HG03457 (cell line): ENCODE measurements around the gene RAB11A.
A peak's percentile ranks its signal among the peaks of the same experiment; 100 is the strongest.
"Not testable (repeated sequence)": the region's sequence is repeated elsewhere in the genome, so short reads cannot be mapped to it uniquely, and the experiment has no call there.

Experiments used
- ATAC-seq: cut with Tn5 transposase; IDR thresholded peaks from one replicate; pipeline ENCODE4 v1.9.1; 2021; ENCODE audit warnings: moderate number of reproducible peaks; ENCODE audit not compliant: unreplicated experiment

RAB11A gene

DNA sequence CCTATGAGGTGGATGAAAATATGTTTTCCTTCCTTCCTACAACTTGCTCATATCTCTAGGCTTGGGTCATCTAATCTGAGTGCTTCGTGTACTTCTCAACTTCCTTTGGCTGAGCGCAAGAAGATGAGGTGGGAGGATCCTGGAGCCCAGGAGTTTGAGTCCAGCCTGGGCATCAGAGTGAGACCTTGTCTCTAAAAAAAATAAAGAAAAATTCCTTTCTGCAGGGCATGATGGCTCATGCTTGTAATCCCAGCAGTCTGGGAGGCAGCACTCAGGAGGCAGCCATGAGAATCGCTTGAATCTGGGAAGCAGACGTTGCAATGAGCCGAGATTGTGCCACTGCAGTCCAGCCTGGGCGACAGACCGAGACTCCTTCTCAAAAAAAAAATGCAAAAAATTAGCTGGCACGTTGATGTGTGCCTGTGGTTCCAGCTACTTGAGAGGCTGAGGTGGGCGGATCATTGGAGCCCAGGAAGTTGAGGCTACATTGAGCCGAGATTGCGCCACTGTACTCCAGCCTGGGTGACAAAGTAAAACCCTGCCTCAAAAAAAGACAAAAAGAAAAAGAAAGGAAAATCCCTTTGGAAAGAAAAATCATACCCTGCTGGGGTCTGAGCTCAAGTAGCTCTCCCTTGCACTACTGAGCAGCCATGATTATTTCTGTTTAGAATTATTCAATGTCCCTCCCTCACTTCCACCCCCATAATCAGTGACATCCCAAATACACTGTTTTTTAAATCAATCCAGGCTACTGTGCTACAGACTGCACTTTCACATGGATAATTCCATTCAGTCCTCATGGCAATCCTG, 28.0 kb upstream of the RAB11A start:
- no peak for ATAC-seq

DNA sequence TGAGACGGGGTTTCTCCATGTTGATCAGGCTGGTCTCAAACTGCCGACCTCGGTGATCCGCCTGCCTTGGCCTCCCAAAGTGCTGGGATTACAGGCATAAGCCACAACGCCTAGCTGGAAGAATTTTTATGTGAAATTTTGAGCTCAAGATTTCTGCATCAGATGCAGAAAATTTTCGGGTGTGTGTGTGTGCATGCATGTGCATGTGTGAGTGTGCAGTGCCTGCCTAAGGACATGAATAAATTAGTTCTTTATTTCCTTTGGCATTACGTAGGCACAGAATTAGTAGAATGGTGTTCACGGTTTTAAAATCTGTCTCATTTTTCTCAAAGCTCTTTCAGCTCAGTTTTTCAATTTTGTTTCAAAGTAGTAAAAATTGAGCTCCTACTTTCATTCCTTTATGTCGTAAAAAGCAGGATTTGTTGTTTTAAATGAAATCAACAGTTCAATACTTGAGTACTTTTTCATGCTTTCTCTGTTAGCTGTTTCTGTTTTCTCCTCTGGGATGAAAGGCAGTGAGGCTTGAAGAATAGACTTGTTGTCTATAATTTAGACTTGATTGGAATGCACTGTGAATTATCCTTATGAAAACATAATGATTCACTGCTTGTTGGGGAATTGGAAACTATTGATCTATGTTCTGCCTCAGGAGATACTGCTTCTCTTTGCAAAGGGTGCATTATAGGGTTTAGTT, 23.3 kb upstream of the RAB11A start:
- ATAC-seq = no peak

DNA sequence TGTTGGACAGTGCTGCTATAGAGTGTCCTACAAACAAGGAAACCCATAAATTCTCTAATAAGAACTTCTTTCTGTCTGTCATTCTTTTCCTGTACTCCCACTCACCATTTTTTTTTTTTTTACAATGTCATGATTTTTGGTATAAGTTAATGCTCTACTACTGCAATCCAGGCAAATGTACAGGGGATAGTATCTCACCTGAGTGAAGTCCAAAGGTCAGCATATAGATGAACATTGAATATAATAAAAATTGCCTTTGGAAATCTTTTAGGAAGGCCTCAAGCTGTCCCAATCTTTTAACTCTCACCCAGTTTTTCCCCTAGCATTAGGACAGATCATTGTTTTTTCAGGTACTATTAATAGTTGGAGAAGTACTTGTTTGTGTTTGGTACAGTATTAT, 21.3 kb upstream of the RAB11A start:
- ATAC-seq = no peak

DNA sequence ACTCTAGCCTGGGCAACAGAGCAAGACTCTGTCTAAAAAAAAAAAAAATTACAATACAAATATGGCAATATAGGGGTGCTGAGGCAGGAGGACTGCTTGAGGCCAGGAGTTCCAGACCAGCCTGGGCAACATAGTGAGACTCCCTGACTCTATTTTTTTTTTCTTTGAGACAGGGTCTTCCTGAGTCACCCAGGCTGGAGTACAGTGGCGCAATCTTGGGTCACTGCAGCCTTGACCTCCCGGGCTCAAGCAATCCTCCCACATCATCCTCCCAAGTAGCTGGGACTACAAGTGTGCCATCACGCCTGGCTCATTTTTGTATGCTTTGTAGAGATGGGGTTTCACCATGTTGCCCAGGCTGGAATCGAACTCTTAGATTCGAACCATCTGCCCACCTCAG, 17.3 kb upstream of the RAB11A start:
- ATAC-seq = no peak

DNA sequence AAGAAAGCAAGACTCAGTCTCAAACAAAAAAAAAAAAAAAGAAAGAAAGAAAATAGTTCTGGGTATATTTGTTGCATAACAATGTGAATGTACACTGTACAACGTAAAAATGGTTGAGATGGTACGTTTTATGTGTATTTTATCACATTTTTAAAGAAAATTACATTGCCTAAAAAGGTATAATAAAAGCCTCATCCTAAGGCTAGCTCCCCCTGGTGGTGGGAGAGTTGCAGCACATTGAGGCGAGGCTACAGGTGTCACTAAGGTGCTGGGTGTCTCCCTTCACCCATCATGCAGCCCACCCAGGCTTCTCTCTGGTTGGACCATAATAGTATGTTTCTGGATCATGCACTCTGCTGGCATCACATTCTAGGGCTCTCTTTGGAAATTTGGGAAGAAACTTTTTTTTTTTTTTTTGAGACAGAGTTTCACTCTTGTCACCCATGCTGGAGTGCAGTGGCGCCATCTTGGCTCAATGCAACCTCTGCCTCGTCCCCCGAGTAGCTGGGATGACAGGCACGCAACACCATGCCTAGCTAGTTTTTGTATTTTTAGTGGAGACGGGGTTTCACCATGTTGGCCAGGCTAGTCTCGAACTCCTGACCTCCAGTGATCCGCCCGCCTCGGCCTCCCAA, 12.4 kb upstream of the RAB11A start:
- no peak for ATAC-seq

DNA sequence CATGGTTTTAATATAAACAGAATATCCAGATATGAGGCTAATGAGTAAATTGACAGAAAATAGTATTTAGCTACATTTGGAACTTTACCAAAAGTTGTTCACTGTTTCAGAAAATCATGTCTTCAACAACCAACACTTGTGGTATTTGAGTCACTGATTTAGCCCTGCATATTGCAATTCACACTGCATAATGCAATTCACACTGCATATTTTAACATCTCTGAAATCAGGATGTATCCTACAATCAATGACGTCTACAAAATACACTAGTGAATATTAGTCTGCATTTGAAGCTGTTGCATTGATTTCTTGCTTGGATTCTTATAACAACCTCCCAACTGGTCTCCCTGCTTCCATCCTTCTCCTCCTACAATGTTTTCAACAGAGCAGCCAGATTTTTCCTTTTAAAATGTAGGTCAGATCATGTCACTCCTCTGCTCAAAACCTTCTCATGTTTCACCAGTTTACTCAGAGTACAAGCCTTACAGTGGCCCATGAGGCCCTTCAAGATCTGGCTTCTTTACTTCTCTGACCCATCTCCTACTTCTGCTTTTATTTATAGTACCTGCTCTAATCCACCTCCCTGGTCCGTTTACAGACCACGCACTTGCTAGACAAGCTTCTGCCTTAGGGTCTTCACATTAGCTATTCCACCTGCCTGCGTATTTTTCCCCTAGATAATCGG, 11.4 kb upstream of the RAB11A start:
- no peak for ATAC-seq

DNA sequence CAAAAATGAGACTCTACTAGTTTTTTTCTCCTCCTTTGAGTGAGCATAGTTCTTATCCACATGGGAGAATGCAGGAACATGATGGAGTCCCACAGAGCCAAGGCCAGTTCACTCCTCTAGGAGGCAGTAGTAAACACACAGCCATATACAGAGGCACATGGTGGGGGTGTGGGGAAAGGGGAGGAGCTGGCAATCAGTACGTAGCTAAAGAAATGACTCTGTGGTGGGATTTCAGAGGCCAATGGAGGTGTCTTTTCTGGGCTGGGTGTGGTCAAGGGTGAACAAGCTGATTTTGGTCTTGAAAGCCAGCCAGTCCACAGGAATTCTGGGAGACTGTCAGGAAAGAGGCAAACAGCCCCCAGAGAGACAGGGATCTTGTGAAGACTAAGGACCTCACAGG, 6.6 kb upstream of the RAB11A start:
- no peak for ATAC-seq

DNA sequence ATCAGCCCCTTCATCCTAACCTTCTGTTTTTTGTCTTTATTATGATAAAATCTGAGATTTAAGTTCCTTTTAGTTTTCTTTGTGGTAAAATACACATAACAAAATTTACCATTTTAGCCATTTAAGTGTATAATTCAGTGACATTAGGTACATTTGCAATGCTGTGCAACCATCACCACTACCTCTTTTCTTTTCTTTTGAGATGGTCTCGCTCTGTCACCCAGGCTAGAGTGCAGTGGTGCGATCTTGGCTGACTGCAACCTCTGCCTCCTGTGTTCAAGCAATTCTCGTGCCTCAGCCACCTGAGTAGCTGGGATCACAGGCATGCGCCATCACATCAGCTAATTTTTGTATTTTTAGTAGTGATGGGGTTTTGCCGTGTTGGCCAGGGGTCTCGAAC, 6.2 kb upstream of the RAB11A start:
- no peak for ATAC-seq

DNA sequence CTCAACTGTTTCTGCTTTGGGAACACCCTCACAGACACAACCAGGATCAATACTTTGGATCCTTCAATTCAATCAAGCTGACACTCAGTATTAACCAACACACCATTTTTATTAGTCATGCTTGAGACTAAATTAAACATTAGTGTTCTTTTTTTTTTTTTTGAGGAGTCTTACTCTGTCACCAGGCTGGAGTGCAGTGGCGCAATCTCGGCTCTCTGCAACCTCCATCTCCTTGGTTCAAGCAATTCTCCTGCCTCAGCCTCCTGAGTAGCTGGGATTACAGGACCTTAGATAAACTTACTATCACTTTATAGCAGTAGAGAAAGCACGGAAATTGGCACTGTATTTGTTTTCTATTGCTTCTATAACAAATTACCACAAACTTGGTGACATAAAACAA, 2.0 kb upstream of the RAB11A start:
- no peak for ATAC-seq

DNA sequence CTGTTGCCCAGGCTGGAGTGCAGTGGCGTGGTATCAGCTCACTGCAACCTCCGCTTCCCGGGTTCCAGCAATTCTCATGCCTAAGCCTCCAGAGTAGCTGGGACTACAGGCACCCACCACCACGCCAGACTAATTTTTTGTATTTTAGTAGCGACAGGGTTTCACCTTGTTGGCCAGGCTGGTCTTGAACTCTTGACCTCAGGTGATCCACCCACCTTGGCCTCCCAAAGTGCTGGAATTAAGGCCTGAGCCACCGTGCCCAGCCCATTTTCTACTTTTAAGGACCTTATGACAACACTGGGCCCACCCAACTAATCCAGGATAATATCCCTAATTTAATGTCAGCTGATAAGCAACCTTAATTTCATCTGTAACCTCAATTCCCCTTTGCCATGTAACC, 1.4 kb upstream of the RAB11A start:
- not testable (repeated sequence) for ATAC-seq

DNA sequence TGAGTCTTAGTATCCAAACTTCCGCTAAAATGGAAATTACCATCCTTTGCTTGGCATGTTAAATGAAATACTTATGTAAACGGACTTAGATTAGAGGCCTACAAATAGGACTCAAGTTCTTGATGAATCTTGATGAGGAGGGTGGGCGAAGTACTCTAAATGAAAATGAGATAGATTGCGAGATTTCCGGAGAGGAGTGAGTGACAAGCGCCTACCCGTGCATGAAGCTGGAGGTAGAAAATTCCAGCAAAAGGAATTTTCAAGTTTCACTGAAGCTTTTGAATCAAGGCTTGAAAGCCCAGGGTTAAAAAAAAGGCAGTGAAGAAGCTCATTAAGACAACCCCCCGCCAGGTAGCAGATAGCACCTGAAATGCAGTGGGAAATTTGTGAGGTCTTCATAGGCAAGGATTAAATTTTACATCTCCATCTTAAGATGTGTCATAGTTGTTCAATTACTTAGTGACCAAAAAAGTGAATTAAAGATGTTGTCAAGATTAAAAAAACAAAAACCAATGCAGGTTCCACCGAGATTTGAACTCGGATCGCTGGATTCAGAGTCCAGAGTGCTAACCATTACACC, 655 bp upstream of the RAB11A start:
- ATAC-seq = no peak

DNA sequence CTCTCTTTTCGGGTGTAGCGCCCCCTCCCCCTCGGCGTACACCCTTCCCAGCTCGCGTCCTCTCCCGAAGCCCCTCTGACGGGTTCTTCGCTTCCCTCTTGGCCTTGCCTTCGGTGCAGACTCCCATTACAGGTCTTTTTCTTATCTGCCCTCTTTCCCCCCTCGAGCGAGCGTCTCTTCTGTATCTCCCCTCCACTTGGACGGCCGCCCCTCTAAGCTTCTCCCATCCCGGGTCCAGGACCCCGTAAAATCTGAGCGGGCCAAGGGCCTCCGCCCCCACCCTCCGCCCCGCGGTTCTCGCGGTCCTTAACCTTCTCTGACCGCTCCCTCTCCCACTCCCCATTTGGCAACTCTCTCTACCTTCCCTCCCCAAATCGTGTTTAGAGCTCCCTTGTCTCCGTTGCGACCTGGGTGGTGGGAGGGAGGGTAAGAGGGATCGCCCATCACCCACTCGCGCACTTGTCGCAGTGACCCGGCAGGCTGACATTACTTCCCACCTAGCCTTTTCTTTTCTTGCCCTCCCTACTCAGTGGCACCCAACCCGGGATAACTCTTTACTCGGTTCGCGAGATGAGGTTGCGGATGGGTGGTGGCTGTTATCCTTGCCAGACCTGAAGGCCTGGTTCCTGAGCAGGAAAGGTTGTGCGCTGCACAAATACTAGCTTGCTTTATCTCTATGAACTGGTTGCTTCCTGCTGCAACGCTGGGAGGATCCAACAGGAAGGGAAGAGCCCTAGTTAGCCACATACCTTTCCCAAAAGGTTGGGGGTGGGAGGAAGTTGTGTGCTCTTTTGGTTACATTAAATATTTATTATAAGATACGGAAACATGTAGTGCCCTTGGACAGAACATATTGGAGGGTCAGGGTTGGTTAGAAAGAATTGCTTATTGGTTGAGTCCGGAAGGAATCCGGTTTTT, 922 bp downstream of the RAB11A start:
- peak; percentile 2 for ATAC-seq

DNA sequence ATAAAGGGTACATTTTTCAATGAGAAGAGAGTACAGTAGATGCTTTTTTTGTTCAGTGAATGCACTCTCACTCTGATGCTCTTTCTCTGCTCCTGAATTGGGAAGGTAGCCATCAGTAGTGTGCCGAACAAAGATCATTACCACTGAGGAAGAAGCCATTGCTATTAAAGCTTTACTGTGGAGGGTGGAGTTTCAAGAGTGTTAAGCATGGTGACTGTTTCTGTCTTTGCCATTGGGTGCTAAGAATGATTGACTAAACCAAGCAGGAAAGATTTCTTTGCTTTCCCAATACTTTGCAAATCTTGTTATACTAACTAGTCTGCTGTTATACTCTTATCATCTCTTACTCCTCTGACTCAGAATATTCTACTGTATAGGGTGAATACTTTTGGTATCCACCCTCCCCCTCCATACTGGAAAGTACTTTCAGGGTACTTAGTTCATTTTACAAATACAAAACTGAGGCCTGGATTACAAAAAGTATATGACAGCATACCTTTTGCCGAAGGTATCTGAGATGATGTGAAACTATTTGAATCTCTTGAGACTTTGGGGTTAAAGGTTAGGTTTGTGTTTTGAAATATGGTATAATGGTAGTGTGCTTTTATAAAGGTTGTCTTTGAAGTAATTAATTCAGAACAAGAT, 1.7 kb downstream of the RAB11A start:
- no peak for ATAC-seq

DNA sequence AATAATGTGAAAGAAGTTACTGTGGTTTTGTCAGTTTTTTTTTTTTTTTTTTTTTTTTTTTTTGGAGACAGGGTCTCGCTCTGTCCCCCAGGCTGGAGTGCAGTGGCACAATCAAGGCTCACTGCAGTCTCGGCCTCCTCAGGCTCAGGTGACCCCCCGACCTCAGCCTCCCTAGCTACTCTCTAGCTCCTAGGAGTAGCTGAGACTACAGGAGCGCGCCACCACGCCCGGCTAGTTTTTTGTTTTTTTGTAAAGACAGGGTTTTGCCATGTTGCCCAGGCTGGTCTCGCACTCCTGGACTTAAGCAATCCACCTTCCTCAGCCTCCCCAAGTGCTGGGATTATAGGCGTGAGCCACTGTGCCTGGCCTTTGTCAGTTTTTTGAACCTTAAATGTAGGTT, 2.6 kb downstream of the RAB11A start:
- ATAC-seq = not testable (repeated sequence)

DNA sequence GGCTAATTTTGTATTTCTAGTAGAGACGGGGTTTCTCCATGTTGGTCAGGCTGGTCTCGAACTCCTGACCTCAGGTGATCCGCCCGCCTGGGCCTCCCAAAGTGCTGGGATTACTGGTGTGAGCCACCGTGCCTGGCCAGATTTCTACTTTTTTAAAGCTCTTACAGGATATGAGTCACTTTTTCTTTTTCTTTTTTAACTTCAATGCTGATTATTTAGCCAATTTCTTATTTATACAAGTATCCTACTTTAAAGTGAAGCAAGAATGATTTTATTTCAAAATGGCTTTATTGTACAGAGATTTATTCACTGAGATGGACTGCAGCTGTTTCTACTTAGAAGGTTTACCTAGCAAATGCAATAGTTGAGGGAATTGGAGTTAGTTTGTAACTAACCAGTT, 3.3 kb downstream of the RAB11A start:
- not testable (repeated sequence) for ATAC-seq

DNA sequence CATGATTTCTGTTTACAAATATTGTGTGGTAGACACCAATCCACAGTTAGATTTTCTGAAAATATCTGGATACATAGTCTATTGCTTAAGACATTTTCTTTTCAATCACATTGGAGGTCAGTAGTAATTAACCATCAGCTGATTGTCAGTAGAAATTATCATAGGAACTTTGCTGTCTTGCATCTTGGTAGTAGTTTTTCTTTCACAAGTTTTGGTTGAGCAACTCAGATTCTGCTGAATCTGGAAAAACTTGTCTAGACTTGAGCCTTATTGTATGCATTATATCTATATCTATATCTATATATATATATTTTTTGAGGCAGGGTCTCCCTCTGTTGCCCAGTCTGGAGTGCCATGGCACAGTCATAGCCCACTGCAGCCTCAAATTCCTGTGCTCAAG, 4.0 kb downstream of the RAB11A start:
- ATAC-seq = no peak

DNA sequence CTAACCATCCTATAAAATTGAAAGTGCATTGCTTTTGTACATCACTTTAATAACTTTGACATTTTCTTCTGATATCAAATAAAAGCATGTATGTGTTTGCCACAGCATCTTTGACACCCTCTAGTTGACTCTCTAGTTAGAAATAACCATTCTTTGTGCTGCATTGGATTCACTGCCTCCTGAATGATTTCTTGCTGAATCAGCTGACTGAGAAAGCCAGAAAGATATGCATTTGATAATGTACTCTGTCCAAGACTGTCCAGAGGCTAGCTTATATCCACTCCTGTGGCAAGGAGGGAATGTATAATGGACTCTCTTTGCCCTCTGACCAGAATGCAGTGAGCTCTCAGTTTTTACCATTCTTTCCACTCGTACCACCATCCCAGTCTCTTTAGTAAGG, 6.2 kb downstream of the RAB11A start:
- ATAC-seq = no peak

DNA sequence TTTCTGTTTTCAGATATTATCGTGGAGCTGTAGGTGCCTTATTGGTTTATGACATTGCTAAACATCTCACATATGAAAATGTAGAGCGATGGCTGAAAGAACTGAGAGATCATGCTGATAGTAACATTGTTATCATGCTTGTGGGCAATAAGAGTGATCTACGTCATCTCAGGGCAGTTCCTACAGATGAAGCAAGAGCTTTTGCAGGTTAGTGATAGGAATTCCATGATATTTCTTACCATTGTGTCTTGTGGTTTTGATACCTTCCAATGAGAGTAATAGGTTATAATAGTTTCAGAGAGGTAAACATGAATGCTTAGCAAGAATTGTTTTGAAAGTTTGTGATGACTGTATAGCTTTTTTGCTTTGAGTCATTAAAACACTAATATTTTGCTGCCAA, 8.5 kb downstream of the RAB11A start:
- ATAC-seq = no peak

DNA sequence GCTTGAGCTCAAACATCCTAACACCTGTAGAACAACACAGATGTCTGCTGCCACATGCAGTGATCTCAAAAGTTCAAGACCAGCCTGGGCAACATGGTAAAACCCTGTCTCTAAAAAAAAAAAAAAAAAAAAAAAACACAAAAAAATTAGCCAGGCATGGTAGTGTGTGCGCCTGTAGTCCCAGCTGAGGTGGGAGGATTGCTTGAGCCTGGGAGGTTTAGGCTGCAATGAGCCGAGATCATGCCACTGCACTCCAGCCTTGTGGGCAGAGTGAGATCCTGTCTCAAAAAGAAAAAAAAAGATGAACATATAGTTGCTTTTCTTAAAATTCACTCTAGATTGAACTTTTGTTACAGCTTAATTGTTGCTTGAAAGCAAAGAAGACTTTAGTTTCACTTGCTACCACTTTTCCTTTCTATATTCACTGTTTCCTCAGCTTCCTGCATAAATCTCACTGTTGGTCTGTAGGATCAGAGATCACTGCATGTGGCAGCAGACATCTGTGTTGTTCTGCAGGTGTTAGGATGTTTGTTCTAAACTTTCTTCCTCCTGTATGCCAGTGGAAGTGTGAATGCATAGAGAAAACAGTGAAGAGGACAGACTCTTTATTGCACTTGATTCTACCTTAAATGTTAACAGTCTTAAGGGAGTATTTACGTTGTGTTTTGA, 12.6 kb downstream of the RAB11A start:
- no peak for ATAC-seq
